Immature natural killer cell (primary cell): ENCODE data around the gene CACNB2. TPM values are rescaled to one million over a fixed set of nuclear protein-coding genes. Genes with fewer than 3 reads are reported as not detected.

Source experiments
- DNase-seq, 3 donors: peaks; one replicate each; pipeline ENCODE4 v3.0.0; 2022; ENCODE audit warnings: mixed read lengths in 1 of 3
- H3K27ac Mint-ChIP-seq, 6 donors: one replicate each; pipeline ENCODE4 v1.8.0; 2020; ENCODE audit warnings: mixed read lengths in 6 of 6, mild to moderate bottlenecking in 5 of 6, inconsistent platforms in 4 of 6, moderate library complexity in 3 of 6
- H3K27me3 Mint-ChIP-seq, 3 donors: one replicate each; pipeline ENCODE4 v1.8.0; 2020 to 2021; ENCODE audit warnings: low read depth in 3 of 3, mild to moderate bottlenecking in 3 of 3, mixed read lengths in 3 of 3, moderate library complexity in 3 of 3, inconsistent platforms in 1 of 3
- H3K36me3 Mint-ChIP-seq, 3 donors: one replicate each; pipeline ENCODE4 v1.8.0; 2020; ENCODE audit warnings: mixed read lengths in 3 of 3, inconsistent platforms in 2 of 3, mild to moderate bottlenecking in 2 of 3
- H3K4me1 Mint-ChIP-seq, 2 donors: one replicate each; pipeline ENCODE4 v1.8.0; 2020; ENCODE audit warnings: inconsistent platforms in 2 of 2, mild to moderate bottlenecking in 2 of 2, mixed read lengths in 2 of 2, moderate library complexity in 1 of 2
- H3K4me3 Mint-ChIP-seq, 5 donors: one replicate each; pipeline ENCODE4 v1.8.0; 2020; ENCODE audit warnings: mild to moderate bottlenecking in 5 of 5, mixed read lengths in 5 of 5, inconsistent platforms in 3 of 5, moderate library complexity in 3 of 5
- H3K9me3 Mint-ChIP-seq, 6 donors: one replicate each; pipeline ENCODE4 v1.8.0; 2020; ENCODE audit warnings: mild to moderate bottlenecking in 6 of 6, mixed read lengths in 6 of 6, inconsistent platforms in 4 of 6, moderate library complexity in 3 of 6
- polyA plus RNA-seq, 3 donors: library from polyadenylated mRNA; unstranded; fragments of 300-500 nt; fragmentation: Illumina TruSeq; gene quantifications; one replicate each; pipeline ENCODE4 v1.2.3, GENCODE V29; 2021

The CACNB2 gene
- polyA plus RNA-seq, 3 donors from 2014 or later: 0.21 TPM; not detected in 2

GRCh38 chr10:18449611-18450026, 309.4 kb downstream of the CACNB2 start:
- DNase-seq: no peak
- Mint-ChIP-seq H3K9me3 (peaks cover 0 to 2% (median 0%) of the 10 kb centered on the region in 6 donors), H3K27me3 (peaks cover 2 to 6% (median 4%) of the 10 kb centered on the region in 3 donors), H3K36me3 (no peaks in the 10 kb centered on the region), H3K4me3 (no peak overlapping the region), H3K4me1 (no peaks in the 10 kb centered on the region), H3K27ac (no peak overlapping the region)

GRCh38 chr10:18450298-18450697, 310.1 kb downstream of the CACNB2 start:
- Mint-ChIP-seq H3K4me1 (no peaks in the 10 kb centered on the region), H3K36me3 (no peaks in the 10 kb centered on the region), H3K4me3 (no peak overlapping the region), H3K27ac (no peak overlapping the region), H3K9me3 (peaks cover 0 to 2% (median 0%) of the 10 kb centered on the region in 6 donors), H3K27me3 (peaks cover 2 to 5% (median 4%) of the 10 kb centered on the region in 3 donors)
- DNase-seq: no peak

GRCh38 chr10:18455086-18455884, 315.1 kb downstream of the CACNB2 start:
- no peaks in the 10 kb centered on the region for H3K9me3 Mint-ChIP-seq
- no peaks in the 10 kb centered on the region for H3K4me1 Mint-ChIP-seq
- no peaks in the 10 kb centered on the region for H3K36me3 Mint-ChIP-seq
- no peak overlapping the region for H3K27ac Mint-ChIP-seq
- peaks cover 0 to 6% (median 1%) of the 10 kb centered on the region in 3 donors for H3K27me3 Mint-ChIP-seq
- H3K4me3 Mint-ChIP-seq: no peak overlapping the region
- DNase-seq: no peak

GRCh38 chr10:18456984-18457383, 316.8 kb downstream of the CACNB2 start:
- no peak overlapping the region for H3K27ac Mint-ChIP-seq
- H3K4me1 Mint-ChIP-seq: no peaks in the 10 kb centered on the region
- no peaks in the 10 kb centered on the region for H3K36me3 Mint-ChIP-seq
- H3K4me3 Mint-ChIP-seq: no peak overlapping the region
- H3K27me3 Mint-ChIP-seq: peaks cover 0 to 6% (median 1%) of the 10 kb centered on the region in 3 donors
- no peaks in the 10 kb centered on the region for H3K9me3 Mint-ChIP-seq
- DNase-seq: no peak

GRCh38 chr10:18460032-18460431, 319.8 kb downstream of the CACNB2 start:
- H3K4me1 Mint-ChIP-seq: no peaks in the 10 kb centered on the region
- H3K9me3 Mint-ChIP-seq: peaks cover 0 to 4% (median 0%) of the 10 kb centered on the region in 6 donors
- H3K36me3 Mint-ChIP-seq: no peaks in the 10 kb centered on the region
- no peak overlapping the region for H3K27ac Mint-ChIP-seq
- no peak for DNase-seq
- H3K4me3 Mint-ChIP-seq: no peak overlapping the region
- H3K27me3 Mint-ChIP-seq: peaks cover 0 to 4% (median 2%) of the 10 kb centered on the region in 3 donors

- Mint-ChIP-seq H3K36me3 (no peaks in the 10 kb centered on the region), H3K4me3 (no peak overlapping the region), H3K4me1 (no peaks in the 10 kb centered on the region), H3K9me3 (peaks cover 0 to 4% (median 0%) of the 10 kb centered on the region in 6 donors), H3K27ac (no peak overlapping the region), H3K27me3 (peaks cover 0 to 3% (median 0%) of the 10 kb centered on the region in 3 donors)
- DNase-seq: no peak
These were observed 323.5 kb downstream of the CACNB2 start for GRCh38 chr10:18463673-18464211.

GRCh38 chr10:18469125-18469524, 328.9 kb downstream of the CACNB2 start:
- DNase-seq: no peak
- Mint-ChIP-seq H3K4me1 (no peaks in the 10 kb centered on the region), H3K27me3 (peaks cover 0 to 1% (median 0%) of the 10 kb centered on the region in 3 donors), H3K36me3 (no peaks in the 10 kb centered on the region), H3K4me3 (no peak overlapping the region), H3K9me3 (peaks cover 0 to 4% (median 0%) of the 10 kb centered on the region in 6 donors), H3K27ac (no peak overlapping the region)

GRCh38 chr10:18472977-18473376, 332.8 kb downstream of the CACNB2 start:
- no peaks in the 10 kb centered on the region for H3K36me3 Mint-ChIP-seq
- H3K27ac Mint-ChIP-seq: no peak overlapping the region
- DNase-seq: no peak
- no peak overlapping the region for H3K4me3 Mint-ChIP-seq
- H3K4me1 Mint-ChIP-seq: no peaks in the 10 kb centered on the region
- H3K9me3 Mint-ChIP-seq: no peaks in the 10 kb centered on the region
- H3K27me3 Mint-ChIP-seq: no peaks in the 10 kb centered on the region

GRCh38 chr10:18473424-18474117, 333.3 kb downstream of the CACNB2 start:
- H3K27ac Mint-ChIP-seq: no peak overlapping the region
- no peaks in the 10 kb centered on the region for H3K9me3 Mint-ChIP-seq
- H3K4me3 Mint-ChIP-seq: no peak overlapping the region
- DNase-seq: no peak
- H3K4me1 Mint-ChIP-seq: no peaks in the 10 kb centered on the region
- H3K36me3 Mint-ChIP-seq: no peaks in the 10 kb centered on the region
- no peaks in the 10 kb centered on the region for H3K27me3 Mint-ChIP-seq

GRCh38 chr10:18474118-18474455, 333.9 kb downstream of the CACNB2 start:
- Mint-ChIP-seq H3K27me3 (no peaks in the 10 kb centered on the region), H3K4me1 (no peaks in the 10 kb centered on the region), H3K9me3 (no peaks in the 10 kb centered on the region), H3K4me3 (no peak overlapping the region), H3K27ac (no peak overlapping the region), H3K36me3 (no peaks in the 10 kb centered on the region)
- DNase-seq: no peak

- H3K4me1 Mint-ChIP-seq: no peaks in the 10 kb centered on the region
- no peak for DNase-seq
- no peak overlapping the region for H3K4me3 Mint-ChIP-seq
- no peaks in the 10 kb centered on the region for H3K9me3 Mint-ChIP-seq
- H3K27ac Mint-ChIP-seq: no peak overlapping the region
- H3K27me3 Mint-ChIP-seq: no peaks in the 10 kb centered on the region
- H3K36me3 Mint-ChIP-seq: no peaks in the 10 kb centered on the region
These were observed 335.9 kb downstream of the CACNB2 start for GRCh38 chr10:18476076-18476647.

GRCh38 chr10:18478354-18478753, 338.1 kb downstream of the CACNB2 start:
- Mint-ChIP-seq H3K27ac (no peak overlapping the region), H3K4me3 (no peak overlapping the region)

GRCh38 chr10:18479502-18479901, 339.3 kb downstream of the CACNB2 start:
- H3K36me3 Mint-ChIP-seq: no peaks in the 10 kb centered on the region
- no peak for DNase-seq
- no peak overlapping the region for H3K4me3 Mint-ChIP-seq
- H3K4me1 Mint-ChIP-seq: no peaks in the 10 kb centered on the region
- H3K27me3 Mint-ChIP-seq: no peaks in the 10 kb centered on the region
- H3K9me3 Mint-ChIP-seq: no peaks in the 10 kb centered on the region
- H3K27ac Mint-ChIP-seq: no peak overlapping the region

More at GRCh38 chr10:18478354-18478753, 338.1 kb downstream of the CACNB2 start:
- DNase-seq: no peak
- Mint-ChIP-seq H3K27me3 (no peaks in the 10 kb centered on the region), H3K36me3 (no peaks in the 10 kb centered on the region), H3K4me1 (no peaks in the 10 kb centered on the region), H3K9me3 (no peaks in the 10 kb centered on the region)
